ENCODE measurements around the gene FBLN2. TPM values are rescaled to one million over a fixed set of nuclear protein-coding genes. Genes with fewer than 3 reads are reported as not detected.

The FBLN2 gene
- total RNA-seq, 2 experiments from 2014 or later: not detected

GRCh38 chr3:13631256-13631655 is 82.3 kb downstream of the FBLN2 start:
- DNase-seq: no peak
- Mint-ChIP-seq H3K36me3 (ENCODE audit: low read depth) (no peaks in the 10 kb centered on the region), H3K27me3 (no peaks in the 10 kb centered on the region), H3K4me1 (no peaks in the 10 kb centered on the region), H3K4me3 (no peak overlapping the region), H3K27ac (no peak overlapping the region), H3K9me3 (no peaks in the 10 kb centered on the region)
- POLR2A ChIA-PET: no interaction called here
- CTCF ChIA-PET: no interaction called here

GRCh38 chr3:13633176-13633575 is 84.3 kb downstream of the FBLN2 start:
- Mint-ChIP-seq H3K9me3 (no peaks in the 10 kb centered on the region), H3K36me3 (ENCODE audit: low read depth) (no peaks in the 10 kb centered on the region), H3K27me3 (no peaks in the 10 kb centered on the region), H3K4me3 (no peak overlapping the region), H3K27ac (no peak overlapping the region), H3K4me1 (no peaks in the 10 kb centered on the region)
- DNase-seq: no peak
- ChIA-PET POLR2A (no interaction called here), CTCF (interaction anchor here (1.0 to 2.1 kb wide), 2 partner anchors 15 to 24 kb away, joined by 3 to 9 read pairs; no protein-coding TSS in a partner anchor)

GRCh38 chr3:13634151-13634550 is 85.2 kb downstream of the FBLN2 start:
- Mint-ChIP-seq H3K27ac (no peak overlapping the region), H3K4me1 (no peaks in the 10 kb centered on the region), H3K27me3 (no peaks in the 10 kb centered on the region), H3K4me3 (no peak overlapping the region), H3K9me3 (no peaks in the 10 kb centered on the region), H3K36me3 (ENCODE audit: low read depth) (no peaks in the 10 kb centered on the region)
- POLR2A ChIA-PET: no interaction called here
- CTCF ChIA-PET: interaction anchor here (1.0 to 2.1 kb wide), 3 partner anchors 12 to 23 kb away, joined by 3 to 9 read pairs (median 3); no protein-coding TSS in a partner anchor
- no peak for DNase-seq

- Mint-ChIP-seq H3K36me3 (ENCODE audit: low read depth) (no peaks in the 10 kb centered on the region), H3K27me3 (no peaks in the 10 kb centered on the region), H3K27ac (no peak overlapping the region), H3K4me1 (no peaks in the 10 kb centered on the region), H3K4me3 (no peak overlapping the region), H3K9me3 (no peaks in the 10 kb centered on the region)
- no peak for DNase-seq
- CTCF ChIA-PET: interaction anchor here (1.2 to 2.1 kb wide), 2 partner anchors 11 to 14 kb away, joined by 3 to 9 read pairs; no protein-coding TSS in a partner anchor
- POLR2A ChIA-PET: no interaction called here
These were observed 85.7 kb downstream of the FBLN2 start for GRCh38 chr3:13634615-13635014.

DNA sequence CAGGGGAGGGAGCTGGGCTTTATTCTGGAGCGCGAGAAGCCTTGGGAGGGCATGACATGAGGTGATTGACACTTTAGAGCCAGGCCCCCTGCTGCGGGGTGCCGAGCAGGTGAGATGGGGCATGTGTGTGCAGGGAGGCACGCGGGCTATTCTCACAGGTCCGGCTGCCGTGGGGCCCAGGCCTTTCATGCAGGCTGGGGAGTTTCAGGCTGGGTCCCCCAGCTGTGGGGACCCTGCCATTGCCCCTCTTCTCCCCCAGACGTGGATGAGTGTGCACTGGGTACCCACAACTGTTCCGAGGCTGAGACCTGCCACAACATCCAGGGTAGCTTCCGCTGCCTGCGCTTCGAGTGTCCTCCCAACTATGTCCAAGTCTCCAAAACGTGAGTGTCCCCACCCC is 87.3 kb downstream of the FBLN2 start:
- Mint-ChIP-seq H3K36me3 (ENCODE audit: low read depth) (no peaks in the 10 kb centered on the region), H3K4me3 (no peak overlapping the region), H3K9me3 (no peaks in the 10 kb centered on the region), H3K4me1 (no peaks in the 10 kb centered on the region), H3K27ac (no peak overlapping the region), H3K27me3 (no peaks in the 10 kb centered on the region)
- DNase-seq: no peak
- ChIA-PET CTCF (interaction anchor here (1.3 to 2.1 kb wide), 3 partner anchors 13 to 130 kb away, joined by 3 to 8 read pairs (median 3); no protein-coding TSS in a partner anchor), POLR2A (no interaction called here)

DNA sequence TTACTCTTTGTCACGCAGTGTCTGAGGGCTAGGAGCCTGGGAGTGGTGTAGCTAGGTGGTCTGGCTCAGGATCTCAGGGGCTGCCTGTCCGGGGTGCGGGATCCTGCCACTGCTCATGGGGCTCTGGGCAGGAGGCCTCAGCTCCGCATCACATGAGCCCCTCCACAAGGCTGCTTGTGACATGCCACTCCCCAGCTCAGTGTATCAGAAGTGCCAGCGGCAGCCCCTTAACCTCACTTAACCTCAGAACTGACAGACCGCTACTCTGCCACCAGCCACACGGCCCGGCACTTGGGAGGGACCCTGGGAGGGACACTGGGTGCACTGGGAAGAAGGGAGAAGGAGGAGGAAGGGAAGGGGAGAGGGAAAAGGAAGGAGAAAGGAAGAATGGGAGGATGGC is 87.9 kb downstream of the FBLN2 start:
- Mint-ChIP-seq H3K27ac (no peak overlapping the region), H3K4me1 (no peaks in the 10 kb centered on the region), H3K27me3 (no peaks in the 10 kb centered on the region), H3K9me3 (no peaks in the 10 kb centered on the region), H3K4me3 (no peak overlapping the region), H3K36me3 (ENCODE audit: low read depth) (no peaks in the 10 kb centered on the region)
- POLR2A ChIA-PET: no interaction called here
- no peak for DNase-seq
- CTCF ChIA-PET: interaction anchor here (1.3 to 2.1 kb wide), 3 partner anchors 12 to 131 kb away, joined by 3 to 8 read pairs (median 3); no protein-coding TSS in a partner anchor

DNA sequence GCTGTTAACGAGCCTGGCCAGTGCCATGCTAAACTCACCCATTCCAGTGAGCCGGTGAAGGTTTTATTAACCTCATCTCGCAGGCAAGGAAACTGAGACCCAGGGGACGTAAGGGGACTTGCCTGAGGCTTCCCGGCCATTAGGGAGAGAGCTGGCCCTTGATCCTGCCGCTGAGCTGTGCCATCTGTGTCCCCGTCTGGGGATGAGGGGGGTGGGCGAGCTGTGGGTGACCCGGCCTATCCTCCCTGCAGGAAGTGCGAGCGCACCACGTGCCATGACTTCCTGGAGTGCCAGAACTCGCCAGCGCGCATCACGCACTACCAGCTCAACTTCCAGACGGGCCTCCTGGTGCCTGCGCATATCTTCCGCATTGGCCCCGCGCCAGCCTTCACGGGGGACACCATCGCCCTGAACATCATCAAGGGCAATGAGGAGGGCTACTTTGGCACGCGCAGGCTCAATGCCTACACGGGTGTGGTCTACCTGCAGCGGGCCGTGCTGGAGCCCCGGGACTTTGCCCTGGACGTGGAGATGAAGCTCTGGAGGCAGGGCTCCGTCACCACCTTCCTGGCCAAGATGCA is 88.5 kb downstream of the FBLN2 start:
- Mint-ChIP-seq H3K27me3 (no peaks in the 10 kb centered on the region), H3K4me3 (no peak overlapping the region), H3K9me3 (no peaks in the 10 kb centered on the region), H3K4me1 (no peaks in the 10 kb centered on the region), H3K36me3 (ENCODE audit: low read depth) (no peaks in the 10 kb centered on the region), H3K27ac (no peak overlapping the region)
- ChIA-PET CTCF (interaction anchor here (1.3 to 2.1 kb wide), 3 partner anchors 11 to 131 kb away, joined by 3 to 8 read pairs (median 3); no protein-coding TSS in a partner anchor), POLR2A (interaction anchor here (0.5 kb wide), 1 partner anchor 151 kb away, joined by 3 read pairs; no protein-coding TSS in a partner anchor)
- DNase-seq: no peak

GRCh38 chr3:13637953-13638352 is 89.0 kb downstream of the FBLN2 start:
- Mint-ChIP-seq H3K36me3 (ENCODE audit: low read depth) (no peaks in the 10 kb centered on the region), H3K9me3 (no peaks in the 10 kb centered on the region), H3K4me1 (no peaks in the 10 kb centered on the region), H3K4me3 (no peak overlapping the region), H3K27ac (peak overlapping the region; percentile 41), H3K27me3 (no peaks in the 10 kb centered on the region)
- DNase-seq: no peak
- ChIA-PET POLR2A (interaction anchor here (0.5 kb wide), 1 partner anchor 151 kb away, joined by 3 read pairs; no protein-coding TSS in a partner anchor), CTCF (no interaction called here)

GRCh38 chr3:13638927-13639326 is 90.0 kb downstream of the FBLN2 start:
- no peaks in the 10 kb centered on the region for H3K36me3 Mint-ChIP-seq (ENCODE audit: low read depth)
- CTCF ChIA-PET: no interaction called here
- no peaks in the 10 kb centered on the region for H3K9me3 Mint-ChIP-seq
- no peak overlapping the region for H3K27ac Mint-ChIP-seq
- H3K4me3 Mint-ChIP-seq: no peak overlapping the region
- no peaks in the 10 kb centered on the region for H3K4me1 Mint-ChIP-seq
- no peaks in the 10 kb centered on the region for H3K27me3 Mint-ChIP-seq
- no peak for DNase-seq
- POLR2A ChIA-PET: no interaction called here

- no peaks in the 10 kb centered on the region for H3K9me3 Mint-ChIP-seq
- ChIA-PET POLR2A (no interaction called here), CTCF (interaction anchor here (0.7 to 1.3 kb wide), 2 partner anchors 20 to 106 kb away, joined by 3 read pairs; no protein-coding TSS in a partner anchor)
- H3K4me3 Mint-ChIP-seq: no peak overlapping the region
- H3K27ac Mint-ChIP-seq: no peak overlapping the region
- peaks cover 9% of the 10 kb centered on the region for H3K4me1 Mint-ChIP-seq
- H3K36me3 Mint-ChIP-seq (ENCODE audit: low read depth): no peaks in the 10 kb centered on the region
- peaks cover 19% of the 10 kb centered on the region for H3K27me3 Mint-ChIP-seq
- no peak for DNase-seq
These were observed 93.7 kb downstream of the FBLN2 start for GRCh38 chr3:13642597-13642996.

GRCh38 chr3:13644341-13645117 is 95.6 kb downstream of the FBLN2 start:
- Mint-ChIP-seq H3K27ac (no peak overlapping the region), H3K27me3 (peaks cover 26% of the 10 kb centered on the region), H3K4me3 (no peak overlapping the region), H3K4me1 (peaks cover 18% of the 10 kb centered on the region), H3K9me3 (no peaks in the 10 kb centered on the region), H3K36me3 (ENCODE audit: low read depth) (no peaks in the 10 kb centered on the region)
- no peak for DNase-seq
- CTCF ChIA-PET: interaction anchor here (0.7 to 1.2 kb wide), 2 partner anchors 10 to 13 kb away, joined by 3 read pairs; no protein-coding TSS in a partner anchor
- POLR2A ChIA-PET: no interaction called here

- Mint-ChIP-seq H3K4me1 (peaks cover 28% of the 10 kb centered on the region), H3K9me3 (no peaks in the 10 kb centered on the region), H3K36me3 (ENCODE audit: low read depth) (no peaks in the 10 kb centered on the region), H3K4me3 (no peak overlapping the region), H3K27ac (no peak overlapping the region), H3K27me3 (peaks cover 36% of the 10 kb centered on the region)
- DNase-seq: no peak
- CTCF ChIA-PET: interaction anchor here (0.6 to 2.1 kb wide), 5 partner anchors 9 to 612 kb away, joined by 3 to 7 read pairs (median 3); no protein-coding TSS in a partner anchor
- POLR2A ChIA-PET: no interaction called here
These were observed 97.1 kb downstream of the FBLN2 start for GRCh38 chr3:13645801-13646637.

Data from activated CD4-positive, alpha-beta T cell treated with anti-CD3 and anti-CD28 coated beads, Interleukin-2, amount 10 ng/mL, durations not matched to agents 7 days and 5 days (primary cell).